Spleen (tissue), 7 donors: ENCODE results near the gene ARHGEF7.

ENCODE experiments used
- CTCF ChIP-seq, 11 experiments: fragments of 200-600 bp in 7 of 11; fragments of 450-650 bp in 4 of 11; sonication (generic) in 4 of 11; IDR thresholded peaks in 8 of 11; conservative IDR thresholded peaks in 3 of 11; 1 replicate in 7 of 11; 2 replicates in 4 of 11; pipeline versions ENCODE4 v1.4.0 to v1.8.0; 2016 to 2021; ENCODE audit warnings: antibody characterized with exemption in 11 of 11, inconsistent platforms in 4 of 11, mild to moderate bottlenecking in 1 of 11
- POLR2A ChIP-seq, 3 donors: fragments of 450-650 bp; IDR thresholded peaks; one replicate each; pipeline ENCODE4 v1.5.1; 2017; ENCODE audit warnings: antibody characterized with exemption in 3 of 3, mild to moderate bottlenecking in 1 of 3
- POLR2AphosphoS5 ChIP-seq, 3 donors: sonication (generic); formaldehyde crosslinking; IDR thresholded peaks; one replicate each; pipeline ENCODE4 v1.5.1; 2017; ENCODE audit warnings: antibody characterized with exemption in 3 of 3
- donor health status: DM: no; HTN: no; CAD: no; lungs with moderate emphysema.
- donor health status: DM: no; HTN: no; CAD: no.
- donor health status: DM: no; HTN: no; CAD: no.

DNA sequence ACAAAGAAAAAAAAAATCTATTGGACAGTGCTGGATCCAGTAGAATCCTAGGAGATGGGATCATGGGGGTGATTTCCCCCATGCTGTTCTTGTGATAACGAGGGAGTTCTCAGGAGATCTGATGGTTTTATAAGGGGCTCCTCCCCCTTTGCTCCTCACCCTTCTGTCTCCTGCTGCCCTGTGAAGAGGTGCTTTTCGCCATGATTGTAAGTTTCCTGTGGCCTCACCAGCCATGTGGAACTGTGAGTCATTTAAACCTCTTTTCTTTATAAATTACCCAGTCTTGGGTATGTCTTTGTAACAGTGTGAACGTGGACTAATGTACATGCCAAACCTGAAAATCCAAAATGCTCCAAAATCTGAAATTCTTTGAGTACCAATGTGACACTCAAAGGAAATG, 45.5 kb downstream of the ARHGEF7 start:
- TF ChIP-seq CTCF (IDR thresholded peaks at IDR 0.05 in 8 of 11, conservative IDR thresholded peaks at IDR 0.05 in 3 of 11) = no peak
- no peak for TF ChIP-seq POLR2A (IDR thresholded peaks at IDR 0.05)
- no peak for TF ChIP-seq POLR2AphosphoS5 (IDR thresholded peaks at IDR 0.05)
